ENCODE results near the gene AASDHPPT. TPM values are rescaled to one million over a fixed set of nuclear protein-coding genes. Genes with fewer than 3 reads are reported as not detected.
"Not testable (repeated sequence)": the region's sequence is repeated elsewhere in the genome, so short reads cannot be mapped to it uniquely, and the experiment has no call there.

AASDHPPT gene, protein sequence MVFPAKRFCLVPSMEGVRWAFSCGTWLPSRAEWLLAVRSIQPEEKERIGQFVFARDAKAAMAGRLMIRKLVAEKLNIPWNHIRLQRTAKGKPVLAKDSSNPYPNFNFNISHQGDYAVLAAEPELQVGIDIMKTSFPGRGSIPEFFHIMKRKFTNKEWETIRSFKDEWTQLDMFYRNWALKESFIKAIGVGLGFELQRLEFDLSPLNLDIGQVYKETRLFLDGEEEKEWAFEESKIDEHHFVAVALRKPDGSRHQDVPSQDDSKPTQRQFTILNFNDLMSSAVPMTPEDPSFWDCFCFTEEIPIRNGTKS
- polyA plus RNA-seq (ENCODE audit: insufficient read length in 4 of 4): 10 to 100 TPM; 66.4 to 86.1 (median 75.8) TPM

DNA sequence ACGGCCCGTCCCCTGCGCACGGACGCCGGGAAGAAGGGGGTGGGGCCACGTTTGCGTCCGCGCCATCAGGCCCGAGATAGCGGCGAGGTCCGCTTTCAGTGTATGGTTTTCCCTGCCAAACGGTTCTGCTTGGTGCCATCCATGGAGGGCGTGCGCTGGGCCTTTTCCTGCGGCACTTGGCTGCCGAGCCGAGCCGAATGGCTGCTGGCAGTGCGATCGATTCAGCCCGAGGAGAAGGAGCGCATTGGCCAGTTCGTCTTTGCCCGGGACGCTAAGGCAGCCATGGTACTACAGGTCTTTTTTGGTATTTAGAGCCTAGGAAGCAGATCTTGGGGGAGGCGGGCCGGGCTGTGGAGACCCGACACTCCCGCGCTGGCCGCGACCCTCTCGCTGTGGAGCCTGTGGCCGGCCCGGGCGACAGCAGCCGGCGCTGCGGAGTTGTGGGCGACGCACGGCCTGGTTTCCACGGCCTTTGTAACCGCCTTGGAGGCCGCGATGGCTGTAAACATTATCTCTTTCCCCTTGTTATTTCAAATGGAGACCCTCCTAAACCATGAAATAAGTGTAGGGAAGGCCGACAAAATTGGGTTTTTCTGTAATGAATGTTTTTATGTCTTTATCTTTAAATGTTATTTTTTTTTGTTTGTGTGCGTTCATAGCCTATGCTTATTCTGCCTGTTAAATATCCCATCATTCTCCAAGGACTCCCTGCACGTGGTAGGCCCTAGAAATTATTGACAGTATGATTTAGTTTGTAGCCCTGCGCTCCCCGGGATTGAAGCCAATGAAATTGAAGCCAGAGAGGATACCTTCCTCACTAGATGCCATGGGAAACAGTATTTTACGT lies at the start of gene AASDHPPT:
AASDHPPT (plus strand) TSS at position 54 of the 847 bp plus-strand sequence; CDS start at position 103, 49 bp downstream.
- DNase-seq (ENCODE audit: low read depth in 4 of 4, low spot score in 2 of 4): peak; percentile 37 to 84 (median 70)

DNA sequence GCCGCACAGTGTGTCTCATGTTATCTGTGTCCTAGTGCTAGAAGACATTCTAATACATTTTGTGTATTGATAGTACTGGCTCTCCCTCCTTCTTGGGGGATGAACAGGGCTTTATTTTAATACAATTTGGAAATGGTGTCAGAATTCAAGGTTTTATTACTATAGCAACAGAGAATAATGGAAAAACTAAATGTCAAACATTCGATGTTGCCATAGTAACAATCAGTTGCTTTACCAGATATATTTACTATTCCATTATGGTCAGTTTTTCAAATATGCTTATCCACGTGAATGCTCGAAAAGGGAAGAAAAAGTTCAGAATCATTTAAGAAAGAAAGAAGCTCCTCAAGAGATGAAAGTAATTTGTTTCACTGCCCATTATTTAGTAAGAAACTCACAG lies 46.9 kb upstream of the AASDHPPT start:
- no peak for DNase-seq (ENCODE audit: low read depth in 4 of 4, low spot score in 2 of 4)

DNA sequence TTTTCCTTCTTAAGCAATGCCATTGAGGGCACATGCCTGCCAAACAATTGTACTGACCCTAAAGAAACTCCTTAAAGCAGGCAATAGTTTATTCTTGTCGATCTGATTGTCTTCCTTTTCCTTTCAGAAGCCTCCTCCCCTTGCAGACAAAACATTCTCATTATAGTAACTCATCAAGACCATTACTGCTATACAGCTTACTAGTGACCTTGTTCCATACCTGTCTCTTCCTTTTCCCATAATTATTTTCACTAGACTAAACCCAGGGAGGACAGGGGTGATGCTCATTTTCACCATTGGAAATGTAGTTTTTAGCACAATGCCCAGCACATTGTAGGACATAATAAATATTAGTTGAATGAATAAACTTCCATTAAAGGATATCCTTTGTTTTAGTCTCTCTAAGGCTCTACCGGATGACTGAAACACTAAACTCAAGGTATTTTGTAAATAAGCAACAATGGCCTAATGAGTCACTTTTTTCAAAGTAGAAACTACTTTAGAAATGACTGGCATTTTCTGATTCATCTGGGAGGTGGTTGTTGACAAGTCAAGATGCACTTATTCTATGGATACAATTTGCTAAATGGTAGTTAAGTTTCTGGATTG lies 46.2 kb upstream of the AASDHPPT start:
- DNase-seq (ENCODE audit: low read depth in 4 of 4, low spot score in 2 of 4): no peak

DNA sequence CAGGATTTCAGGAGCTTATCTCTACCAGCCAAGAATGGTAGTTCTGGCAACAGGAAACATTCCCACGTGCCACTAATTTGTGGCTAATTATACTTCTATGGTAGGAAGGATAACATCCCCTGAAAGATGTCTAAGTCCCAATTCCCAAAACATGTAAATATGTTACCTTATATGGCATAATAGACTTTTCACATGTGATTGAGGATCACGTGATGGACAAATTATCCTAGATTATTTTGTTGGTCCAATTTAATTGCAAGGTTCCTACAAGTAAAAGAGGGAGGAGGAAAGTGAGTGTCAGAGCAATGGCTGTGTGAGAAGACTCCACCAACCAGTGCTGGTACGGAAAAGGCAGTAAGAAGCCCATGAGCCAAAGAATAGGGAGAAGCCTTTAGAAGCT lies 45.5 kb upstream of the AASDHPPT start:
- DNase-seq (ENCODE audit: low read depth in 4 of 4, low spot score in 2 of 4): no peak

DNA sequence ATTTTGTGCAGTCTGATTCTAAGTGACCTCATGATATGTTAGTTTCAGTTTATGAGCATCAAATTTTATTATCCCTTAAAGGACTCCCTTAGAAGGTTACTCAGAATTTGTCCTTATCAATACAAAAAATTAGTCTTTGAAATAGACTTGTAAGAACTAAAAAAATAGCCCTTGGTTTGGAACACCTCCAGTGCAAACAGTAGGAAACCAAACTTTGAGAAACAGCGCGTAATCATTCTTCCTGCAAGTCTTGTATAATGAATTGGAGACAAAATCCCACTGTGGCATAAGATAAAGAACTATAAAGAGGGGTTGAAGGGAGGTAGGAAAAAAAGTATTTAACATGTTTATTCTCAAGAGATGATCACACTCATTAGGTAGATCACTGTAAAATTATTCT lies 44.6 kb upstream of the AASDHPPT start:
- no peak for DNase-seq (ENCODE audit: low read depth in 4 of 4, low spot score in 2 of 4)

DNA sequence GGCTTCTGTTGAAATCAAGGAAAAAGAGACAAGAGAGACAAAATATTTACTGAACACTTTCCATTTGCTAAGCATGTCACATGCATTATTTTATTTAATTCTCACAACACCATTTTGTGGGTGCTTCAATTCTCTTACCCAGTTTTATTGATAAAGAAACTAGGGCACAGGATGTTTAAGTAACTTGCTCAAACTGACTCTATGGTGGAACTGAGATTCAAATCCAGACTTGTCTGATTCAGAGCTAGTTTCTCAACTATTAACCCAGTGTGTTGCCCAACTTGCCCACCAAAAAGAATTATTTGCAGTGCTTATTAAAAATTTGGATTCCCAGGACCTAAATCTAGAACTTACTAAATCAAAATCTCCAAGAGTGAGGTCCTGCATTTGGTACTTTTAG lies 33.9 kb upstream of the AASDHPPT start:
- DNase-seq (ENCODE audit: low read depth in 4 of 4, low spot score in 2 of 4): no peak

DNA sequence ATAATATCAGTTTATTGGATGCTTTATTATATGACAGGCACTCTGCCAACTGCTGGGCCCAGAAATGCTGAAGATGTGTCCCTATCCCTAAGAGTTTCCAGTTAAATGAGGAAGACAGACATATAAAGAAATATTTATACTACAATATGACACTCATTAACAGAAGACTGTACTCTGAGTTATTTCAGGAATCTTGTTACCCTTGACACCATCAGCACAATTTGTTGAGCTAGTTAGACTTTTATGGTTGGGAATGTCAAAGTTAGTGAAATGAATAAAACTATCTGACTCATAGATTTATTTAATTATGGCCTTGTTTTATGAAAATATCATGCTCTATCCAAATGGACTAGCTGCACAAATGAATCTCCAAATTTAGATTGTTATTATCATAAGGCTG lies 29.8 kb upstream of the AASDHPPT start:
- DNase-seq (ENCODE audit: low read depth in 4 of 4, low spot score in 2 of 4): no peak

DNA sequence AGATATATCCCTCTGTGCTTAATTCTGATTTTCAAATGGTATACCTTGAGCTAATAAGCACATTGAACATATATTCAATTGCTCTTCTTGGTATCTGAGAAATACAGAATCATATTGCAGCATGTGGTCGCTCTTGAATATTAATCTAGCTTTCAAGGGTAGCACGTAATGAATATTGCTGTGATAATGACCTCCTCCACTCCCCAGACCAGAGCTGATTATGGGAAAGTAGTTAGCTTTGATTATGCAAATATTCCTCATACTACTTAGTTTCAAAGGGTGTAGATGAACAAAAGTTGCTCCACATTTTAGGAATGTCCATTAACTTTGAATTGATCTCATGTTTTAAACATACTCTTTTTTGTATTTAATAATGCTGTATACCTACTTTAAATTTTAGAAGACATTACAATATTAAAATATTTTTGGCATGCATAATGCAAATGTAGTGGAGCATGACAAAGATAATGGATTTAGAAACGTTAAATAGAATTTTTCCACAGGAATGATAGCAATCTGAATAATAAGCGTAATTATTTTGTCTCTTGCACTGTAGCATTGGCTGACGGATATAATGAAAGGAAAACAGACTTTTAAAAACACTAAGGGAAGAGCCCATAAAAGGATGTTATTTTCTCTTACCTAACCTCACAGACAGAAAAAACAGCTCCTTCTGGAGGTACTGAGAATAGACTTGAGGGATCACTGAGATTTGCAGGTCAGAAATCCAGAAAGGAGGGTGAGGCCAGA lies 27.6 kb upstream of the AASDHPPT start:
- no peak for DNase-seq (ENCODE audit: low read depth in 4 of 4, low spot score in 2 of 4)

DNA sequence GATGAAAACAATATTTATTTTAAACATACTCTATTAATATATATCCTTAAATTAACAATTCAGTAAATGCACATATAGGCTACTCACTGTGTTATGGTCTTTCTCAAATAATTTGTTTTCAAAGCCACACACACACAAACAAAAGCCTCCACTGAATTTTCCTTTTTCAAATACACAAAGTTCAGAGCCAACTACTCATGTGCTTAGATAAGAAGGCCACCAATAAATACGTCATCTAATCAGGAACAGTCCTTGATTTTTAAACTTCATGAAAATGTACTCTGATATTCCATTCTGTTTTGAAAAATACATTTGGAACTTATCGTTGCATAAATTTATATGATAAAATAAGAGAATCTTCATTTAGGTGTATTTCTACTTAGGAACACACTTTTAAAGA lies 26.4 kb upstream of the AASDHPPT start:
- no peak for DNase-seq (ENCODE audit: low read depth in 4 of 4, low spot score in 2 of 4)

DNA sequence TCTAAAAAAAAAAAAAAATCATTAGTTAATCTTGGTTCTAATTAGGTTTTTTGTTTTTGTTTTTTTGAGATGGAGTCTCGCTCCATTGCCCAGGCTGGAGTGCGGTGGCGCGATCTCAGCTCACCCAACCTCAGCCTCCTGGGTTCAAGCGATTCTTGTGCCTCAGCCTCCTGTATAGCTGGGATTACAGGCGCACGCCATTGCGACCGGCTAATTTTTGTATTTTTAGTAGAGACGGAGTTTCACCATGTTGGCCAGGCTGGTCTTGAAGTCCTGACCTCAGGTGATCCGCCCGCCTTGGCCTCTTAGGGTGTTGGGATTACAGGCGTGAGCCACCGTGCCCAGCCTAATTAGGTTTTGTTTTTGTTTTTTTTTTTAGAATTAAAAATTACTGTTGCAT lies 19.1 kb upstream of the AASDHPPT start:
- DNase-seq (ENCODE audit: low read depth in 4 of 4, low spot score in 2 of 4): not testable (repeated sequence)

DNA sequence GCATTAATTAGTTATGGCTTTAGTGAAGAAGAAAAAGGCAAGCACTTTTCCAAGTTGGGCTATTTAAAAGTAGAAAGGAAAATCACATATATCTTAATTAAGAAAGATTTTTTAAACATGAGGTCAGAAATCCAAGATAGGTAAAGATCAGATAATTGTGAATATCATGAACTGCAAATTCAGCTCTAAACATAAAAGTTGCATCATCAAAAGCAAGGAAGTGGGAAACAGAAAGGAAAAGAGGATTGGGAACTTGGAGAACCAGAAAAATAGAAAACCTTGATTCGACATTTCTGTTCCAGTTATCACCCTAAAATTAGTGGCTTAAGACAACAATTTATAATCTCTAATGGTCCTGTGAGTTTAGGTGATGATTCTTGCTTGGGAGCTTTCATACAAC lies 17.8 kb upstream of the AASDHPPT start:
- no peak for DNase-seq (ENCODE audit: low read depth in 4 of 4, low spot score in 2 of 4)

DNA sequence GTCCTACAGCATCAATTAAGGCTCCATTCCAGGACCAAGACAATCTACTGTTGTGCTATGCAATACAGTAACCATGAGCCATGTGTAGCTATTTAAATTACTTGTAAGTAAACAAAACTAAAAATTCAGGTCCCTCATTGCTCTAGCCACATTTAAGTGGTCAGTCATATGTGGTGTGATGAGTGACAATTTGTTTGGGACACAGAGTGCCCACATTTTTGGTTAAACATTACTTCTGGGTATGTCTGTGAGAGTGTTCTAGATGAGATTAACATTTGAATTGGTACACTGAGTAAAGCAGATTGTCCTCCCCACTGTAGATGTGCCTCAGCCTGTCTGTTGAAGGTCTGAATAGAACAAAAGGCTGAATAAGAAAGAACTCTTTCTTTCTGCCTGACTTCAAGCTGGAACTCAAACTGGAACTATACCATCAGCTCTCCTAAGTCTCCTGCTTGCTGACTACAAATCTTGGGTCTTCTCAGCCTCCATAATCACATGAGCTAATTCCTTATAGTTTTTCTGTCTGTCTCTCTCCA lies 16.1 kb upstream of the AASDHPPT start:
- DNase-seq (ENCODE audit: low read depth in 4 of 4, low spot score in 2 of 4): no peak

DNA sequence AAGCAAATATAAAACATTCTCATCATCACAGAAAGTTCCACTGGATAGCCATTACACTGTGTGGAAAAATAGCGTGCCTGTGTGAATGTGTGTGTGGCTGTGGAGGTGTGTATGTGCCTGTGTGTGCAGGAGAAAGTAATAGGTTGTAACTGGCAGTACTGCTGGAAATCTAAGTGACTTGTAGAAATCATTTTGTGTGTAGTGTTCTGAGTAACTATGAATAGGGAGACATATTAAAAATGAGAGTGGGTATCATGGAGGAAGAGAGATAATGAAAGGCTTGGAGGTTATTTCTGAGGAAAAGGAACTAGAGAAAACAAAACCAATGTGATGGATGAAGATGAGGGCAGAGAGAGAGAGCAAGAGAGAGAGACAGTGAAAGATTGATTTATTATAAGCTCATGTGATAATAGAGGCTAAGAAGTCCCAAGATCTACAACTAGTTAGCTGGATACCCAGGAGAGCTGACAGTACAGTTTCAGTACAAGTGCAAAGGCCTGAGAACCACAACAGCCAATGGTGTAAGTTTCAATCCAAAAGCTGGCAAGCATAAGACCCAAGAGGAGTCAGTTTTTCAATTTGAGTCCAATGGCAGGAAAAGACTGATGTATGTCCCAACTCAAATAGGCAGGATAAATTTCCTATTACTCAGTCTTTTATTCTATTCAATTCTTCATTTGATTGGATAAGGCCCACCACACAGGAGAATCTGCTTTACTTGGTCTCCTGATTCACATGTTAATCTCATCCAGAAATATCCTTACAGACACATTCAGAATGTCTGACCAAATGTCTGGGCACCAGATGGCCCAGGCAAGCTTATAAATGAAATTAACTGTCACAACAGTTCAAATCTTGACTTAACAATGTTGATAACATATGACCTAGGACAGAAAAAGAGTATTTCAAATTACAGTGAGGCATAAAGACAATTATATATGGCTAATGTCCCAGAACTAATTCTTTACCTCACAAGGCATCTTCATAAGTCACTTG lies 15.2 kb upstream of the AASDHPPT start:
- no peak for DNase-seq (ENCODE audit: low read depth in 4 of 4, low spot score in 2 of 4)

DNA sequence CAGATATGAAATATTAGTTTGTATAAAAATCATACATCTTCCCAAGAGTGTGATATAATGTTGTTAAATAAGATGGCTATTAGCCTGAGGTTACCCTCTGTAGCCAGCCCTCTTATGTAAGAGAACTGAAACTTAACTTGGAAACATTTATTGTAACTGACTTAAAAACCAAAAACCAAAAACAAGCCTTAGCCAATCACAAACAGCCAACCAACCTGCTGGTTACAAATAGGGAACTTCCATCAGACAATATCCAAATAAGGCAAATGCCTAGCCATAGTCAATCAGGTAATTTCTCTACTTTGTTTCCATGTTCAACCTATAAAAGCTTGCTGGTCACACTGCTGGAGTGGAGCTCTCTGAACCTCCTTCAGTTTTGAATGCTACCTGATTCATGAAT lies 14.5 kb upstream of the AASDHPPT start:
- no peak for DNase-seq (ENCODE audit: low read depth in 4 of 4, low spot score in 2 of 4)

DNA sequence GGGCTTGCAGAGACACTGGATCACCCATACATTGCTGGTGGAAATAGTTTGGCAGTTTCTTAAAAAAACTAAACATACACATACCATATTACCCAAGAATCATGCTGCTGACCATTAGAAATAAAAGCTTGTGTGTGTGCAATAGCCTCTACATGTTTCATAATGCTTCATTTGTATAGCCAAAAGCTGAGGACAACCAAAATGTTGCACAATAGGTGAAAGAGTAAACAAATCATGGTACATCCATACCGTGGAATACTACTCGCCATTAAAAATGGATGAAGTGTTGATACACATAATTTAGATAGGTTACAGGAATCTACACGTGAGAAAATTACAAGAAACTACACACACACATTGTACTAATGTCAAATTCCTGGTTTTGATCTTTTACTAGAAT lies 6.9 kb upstream of the AASDHPPT start:
- DNase-seq (ENCODE audit: low read depth in 4 of 4, low spot score in 2 of 4): no peak

DNA sequence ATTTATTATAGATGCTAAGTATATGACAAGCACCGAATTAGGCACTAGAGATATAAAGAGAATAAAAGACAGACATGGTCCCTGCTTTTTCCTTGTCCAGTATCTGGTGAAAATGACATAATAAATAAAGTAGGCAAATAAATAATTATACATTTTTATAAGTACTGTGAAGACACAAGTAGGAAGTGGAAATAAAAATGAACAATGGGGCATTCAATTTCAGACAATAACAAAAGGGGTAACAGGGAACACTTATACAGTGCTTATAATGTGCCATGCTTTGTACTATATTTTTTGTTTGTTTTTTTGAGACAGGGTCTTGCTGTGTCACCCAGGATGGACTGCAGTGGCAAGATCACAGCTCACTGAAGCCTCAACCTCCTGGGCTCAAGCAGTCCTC lies 4.7 kb upstream of the AASDHPPT start:
- DNase-seq (ENCODE audit: low read depth in 4 of 4, low spot score in 2 of 4): no peak

DNA sequence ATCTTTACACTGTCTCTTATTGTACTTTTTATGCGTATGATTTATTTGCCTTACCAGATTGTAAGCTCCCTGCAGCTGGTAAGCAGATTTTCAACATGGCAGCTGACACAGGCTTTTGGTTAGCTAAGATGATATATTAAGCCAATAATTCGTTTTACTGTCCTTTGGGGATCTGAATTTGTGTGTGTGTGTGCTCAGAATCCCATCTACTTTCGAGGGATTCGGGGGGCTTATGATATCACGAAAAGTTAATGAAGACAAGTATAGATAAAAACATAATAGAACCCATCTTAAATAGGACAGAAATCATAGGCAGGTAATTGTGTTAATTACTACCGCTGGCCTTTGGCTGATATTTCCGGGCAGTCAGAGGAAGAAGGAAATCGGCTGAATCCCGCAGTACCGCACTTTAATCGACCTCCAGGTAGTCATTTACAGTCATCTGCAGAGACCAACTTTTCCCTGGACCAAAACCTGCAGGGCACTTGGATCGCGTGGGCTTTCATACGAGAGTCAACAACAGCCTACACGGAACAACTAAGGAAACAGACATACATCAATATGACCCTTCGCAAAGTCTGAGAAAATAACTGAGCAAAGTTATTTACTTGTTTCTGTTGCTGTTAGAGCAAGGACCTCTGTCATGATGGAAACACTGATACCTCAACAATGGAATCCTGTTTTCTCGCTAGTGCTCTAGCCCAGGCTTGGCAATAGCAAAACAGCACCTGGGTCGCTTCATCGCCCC lies 1.1 kb upstream of the AASDHPPT start:
- DNase-seq (ENCODE audit: low read depth in 4 of 4, low spot score in 2 of 4): peak in 3 of 4 donors; percentile 13 to 18 (median 16)

DNA sequence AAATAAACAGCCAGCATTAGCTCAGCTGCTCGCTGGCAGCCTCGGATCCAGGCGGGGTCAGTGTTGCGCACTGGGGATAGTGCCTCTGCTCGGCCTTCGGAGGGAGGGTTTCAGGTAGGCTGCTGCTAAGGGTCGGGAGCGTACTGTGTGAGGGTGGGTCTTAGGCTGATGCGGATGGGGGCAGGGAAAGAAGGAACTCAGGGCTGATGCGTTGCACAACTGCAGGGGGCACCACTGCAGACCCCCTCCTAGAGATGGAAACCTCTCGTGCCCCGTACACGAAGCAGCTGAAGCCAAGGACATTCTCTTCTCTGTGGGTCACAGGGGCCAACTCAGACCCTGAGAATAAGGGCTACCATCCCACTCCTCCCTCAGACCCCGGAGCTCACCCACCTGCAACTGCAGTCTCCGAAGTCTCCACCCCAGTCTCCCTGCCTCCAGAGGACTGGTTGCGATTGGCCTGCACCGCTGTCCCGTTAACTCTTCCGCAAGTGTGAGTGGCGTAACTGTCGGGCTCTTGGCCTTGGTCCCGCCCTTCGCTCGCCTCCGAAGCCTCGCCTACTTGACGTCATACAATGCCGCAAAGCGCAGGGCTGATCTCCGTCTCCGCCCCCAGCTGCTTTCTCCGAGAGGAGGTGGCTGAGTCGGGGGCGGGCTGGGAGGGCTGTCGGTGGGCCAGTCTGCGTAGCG lies 398 bp upstream of the AASDHPPT start, which contains the start of gene KBTBD3:
KBTBD3 (minus strand) TSS at position 429 of the 690 bp plus-strand sequence. CDS start 18,250 bp downstream, outside the sequence.
- DNase-seq (ENCODE audit: low read depth in 4 of 4, low spot score in 2 of 4): peak; percentile 94 to 99 (median 98)
